Esophagus squamous epithelium (tissue), 4 donors: ENCODE data around the gene BBX.

ENCODE experiments used
- CTCF ChIP-seq, 6 experiments: fragments of 450-650 bp in 4 of 6; fragments of 200-600 bp in 2 of 6; sonication (generic) in 2 of 6; IDR thresholded peaks; one replicate each; pipeline ENCODE4 v1.5.1; 2016 to 2019; ENCODE audit warnings: antibody characterized with exemption in 6 of 6, mild to moderate bottlenecking in 4 of 6, moderate library complexity in 4 of 6
- POLR2A ChIP-seq, 4 donors: fragments of 450-650 bp; IDR thresholded peaks; one replicate each; pipeline ENCODE4 v1.6.1; 2017; ENCODE audit warnings: antibody characterized with exemption in 4 of 4, mild to moderate bottlenecking in 4 of 4, moderate library complexity in 3 of 4

GRCh38 chr3:107806536-107806935 is 283.8 kb downstream of the BBX start:
- TF ChIP-seq CTCF (IDR thresholded peaks at IDR 0.05) = no peak
- no peak for TF ChIP-seq POLR2A (IDR thresholded peaks at IDR 0.05)
